NCI-H510A treated with DMSO at 0.1 percent for 48 hours (cell line): Measurements from ENCODE around the gene CPPED1.

Experiments used
- DNase-seq: peaks from one replicate; lab custom pipeline; 2025; lab: John Stamatoyannopoulos, UW

CPPED1 gene

GRCh38 chr16:12732600-12732999 lies 71.1 kb downstream of the CPPED1 start:
- no peak for DNase-seq

- DNase-seq = no peak
These were observed 74.2 kb downstream of the CPPED1 start for GRCh38 chr16:12729448-12729847.

GRCh38 chr16:12728469-12728868 lies 75.2 kb downstream of the CPPED1 start:
- no peak for DNase-seq

GRCh38 chr16:12724226-12724625 lies 79.5 kb downstream of the CPPED1 start:
- no peak for DNase-seq

GRCh38 chr16:12723681-12724080 lies 80.0 kb downstream of the CPPED1 start:
- DNase-seq = no peak

- DNase-seq = no peak
These were observed 81.8 kb downstream of the CPPED1 start for GRCh38 chr16:12721841-12722421.

GRCh38 chr16:12719972-12720371 lies 83.7 kb downstream of the CPPED1 start:
- no peak for DNase-seq

- no peak for DNase-seq
These were observed 87.0 kb downstream of the CPPED1 start for GRCh38 chr16:12716658-12717057.

- no peak for DNase-seq
These were observed 93.9 kb downstream of the CPPED1 start for GRCh38 chr16:12709807-12710206.

GRCh38 chr16:12708266-12708665 lies 95.4 kb downstream of the CPPED1 start:
- no peak for DNase-seq

- no peak for DNase-seq
These were observed 97.1 kb downstream of the CPPED1 start for GRCh38 chr16:12706628-12707027.

- no peak for DNase-seq
These were observed 99.1 kb downstream of the CPPED1 start for GRCh38 chr16:12704492-12705111.

GRCh38 chr16:12703935-12704334 lies 99.8 kb downstream of the CPPED1 start:
- no peak for DNase-seq

GRCh38 chr16:12700161-12700560 lies 103.5 kb downstream of the CPPED1 start:
- no peak for DNase-seq

- DNase-seq = no peak
These were observed 104.5 kb downstream of the CPPED1 start for GRCh38 chr16:12699161-12699560.

- no peak for DNase-seq
These were observed 106.2 kb downstream of the CPPED1 start for GRCh38 chr16:12697437-12697836.

GRCh38 chr16:12695454-12695853 lies 108.2 kb downstream of the CPPED1 start:
- no peak for DNase-seq

GRCh38 chr16:12690024-12690423 lies 113.7 kb downstream of the CPPED1 start:
- DNase-seq = no peak

- no peak for DNase-seq
These were observed 114.5 kb downstream of the CPPED1 start for GRCh38 chr16:12688951-12689850.

- DNase-seq = no peak
These were observed 117.9 kb downstream of the CPPED1 start for GRCh38 chr16:12685806-12686205.

- no peak for DNase-seq
These were observed 121.1 kb downstream of the CPPED1 start for GRCh38 chr16:12682432-12683165.

- DNase-seq = no peak
These were observed 122.0 kb downstream of the CPPED1 start for GRCh38 chr16:12681653-12682052.
